ENCODE results near the gene VSX2.

The VSX2 gene

GRCh38 chr14:74221741-74222140 lies 17.5 kb upstream of the VSX2 start:
- DNase-seq (ENCODE audit: low read depth): no peak
- no peak for TF ChIP-seq CTCF (IDR thresholded peaks at IDR 0.05; ENCODE audit: control insufficient read depth, insufficient read depth, low read depth, low read length, missing control alignments)
- H3K4me3 ChIP-seq (ENCODE audit: control insufficient read depth, low read depth, low read length): no peak overlapping the region

GRCh38 chr14:74223016-74223415 lies 16.2 kb upstream of the VSX2 start:
- DNase-seq (ENCODE audit: low read depth): no peak
- TF ChIP-seq CTCF (IDR thresholded peaks at IDR 0.05; ENCODE audit: control insufficient read depth, insufficient read depth, low read depth, low read length, missing control alignments): no peak
- H3K4me3 ChIP-seq (ENCODE audit: control insufficient read depth, low read depth, low read length): no peak overlapping the region

DNA sequence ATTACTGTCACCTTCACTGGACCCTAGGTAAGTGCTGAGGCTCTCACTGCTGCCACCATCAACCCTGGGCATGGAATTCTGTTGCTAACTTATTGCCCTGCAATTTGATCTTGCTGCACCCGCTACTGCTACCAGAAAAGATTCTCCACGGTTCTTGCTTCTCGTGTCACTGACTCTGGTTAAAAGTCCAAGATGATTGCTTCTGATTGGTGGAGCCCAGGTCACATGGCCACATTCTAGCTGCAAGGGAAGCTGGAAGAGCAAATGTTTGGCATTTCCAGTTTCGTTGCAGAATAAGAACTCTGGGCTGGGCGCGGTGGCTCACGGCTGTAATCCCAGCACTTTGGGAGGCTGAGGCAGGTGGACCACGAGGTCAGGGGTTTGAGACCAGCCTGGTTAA lies 7.5 kb upstream of the VSX2 start:
- TF ChIP-seq CTCF (IDR thresholded peaks at IDR 0.05; ENCODE audit: control insufficient read depth, insufficient read depth, low read depth, low read length, missing control alignments): no peak
- no peak overlapping the region for H3K4me3 ChIP-seq (ENCODE audit: control insufficient read depth, low read depth, low read length)
- no peak for DNase-seq (ENCODE audit: low read depth)

GRCh38 chr14:74235017-74235416 lies 4.2 kb upstream of the VSX2 start:
- no peak overlapping the region for H3K4me3 ChIP-seq (ENCODE audit: control insufficient read depth, low read depth, low read length)
- TF ChIP-seq CTCF (IDR thresholded peaks at IDR 0.05; ENCODE audit: control insufficient read depth, insufficient read depth, low read depth, low read length, missing control alignments): no peak
- DNase-seq (ENCODE audit: low read depth): no peak

GRCh38 chr14:74237441-74237840 lies 1.8 kb upstream of the VSX2 start:
- DNase-seq (ENCODE audit: low read depth): no peak
- no peak for TF ChIP-seq CTCF (IDR thresholded peaks at IDR 0.05; ENCODE audit: control insufficient read depth, insufficient read depth, low read depth, low read length, missing control alignments)

GRCh38 chr14:74239848-74240793 lies 872 bp downstream of the VSX2 start:
- H3K4me3 ChIP-seq (ENCODE audit: control insufficient read depth, low read depth, low read length): no peak overlapping the region
- no peak for DNase-seq (ENCODE audit: low read depth)
- no peak for TF ChIP-seq CTCF (IDR thresholded peaks at IDR 0.05; ENCODE audit: control insufficient read depth, insufficient read depth, low read depth, low read length, missing control alignments)

More at GRCh38 chr14:74237441-74237840, 1.8 kb upstream of the VSX2 start:
- no peak overlapping the region for H3K4me3 ChIP-seq (ENCODE audit: control insufficient read depth, low read depth, low read length)
